HepG2 (cell line): Measurements from ENCODE around the gene ATF3. TPM values are rescaled to one million over a fixed set of nuclear protein-coding genes. Genes with fewer than 3 reads are reported as not detected.
A peak's percentile ranks its signal among the peaks of the same experiment; 100 is the strongest.

Experiments
- ATAC-seq: fragments of 200-7000 bp; cut with Tn5 transposase; 3 replicates; pipeline ENCODE4 v1.9.1; 2020; ENCODE audit warnings: mild to moderate bottlenecking, moderate library complexity
- BruUV-seq: library from RNA; stranded (reverse); fragments of 400-500 nt; replicated peaks from 2 replicates; lab custom pipeline; 2021; lab: Mats Ljungman, UMichigan
- CTCF ChIA-PET: fragments of 300-600 bp; formaldehyde crosslinking; extraction: SDS; loops from one replicate; lab custom pipeline; 2021; ENCODE audit warnings: low total read pairs, inconsistent platforms, low intra/inter-chr PET ratio; lab: Yijun Ruan, JAX
- POLR2A ChIA-PET: fragments of 350-600 bp; sonication (Branson Sonifier 250); formaldehyde crosslinking; loops from one replicate; lab custom pipeline; 2020; ENCODE audit warnings: antibody characterized with exemption, inconsistent platforms; lab: Yijun Ruan, JAX
- DNase-seq: peaks from one replicate; pipeline ENCODE4 v3.0.0-alpha.2; 2015; ENCODE audit warnings: low spot score
- FAIRE-seq: peaks from 3 replicates; lab custom pipeline; 2011; peaks lifted over from hg19 to GRCh38; lab: Jason Lieb, UNC
- H2AFZ ChIP-seq: one replicate; pipeline ENCODE4 v1.6.1; 2011; ENCODE audit warnings: low read length, inconsistent platforms
- H3K27ac ChIP-seq: fragments of 300-600 bp; 3 replicates; pipeline ENCODE4 v1.8.0; 2011; ENCODE audit warnings: mixed run types, mild to moderate bottlenecking, mixed read lengths, low read length, inconsistent platforms; ENCODE audit not compliant: insufficient read depth; ENCODE audit errors: extremely low read length
- H3K27me3 ChIP-seq, 2 experiments: fragments of 200-600 bp in 1 of 2; 2 replicates in 1 of 2; 3 replicates in 1 of 2; pipeline versions ENCODE4 v1.6.0 to v1.8.0; 2011; ENCODE audit warnings: low read length in 2 of 2, mild to moderate bottlenecking in 2 of 2, moderate library complexity in 2 of 2, inconsistent platforms in 1 of 2; ENCODE audit not compliant: insufficient read depth in 2 of 2, control insufficient read depth in 1 of 2
- H3K36me3 ChIP-seq, 2 experiments: fragments of 200-600 bp in 1 of 2; replicated peaks in 1 of 2; 2 replicates in 1 of 2; 3 replicates in 1 of 2; pipeline versions ENCODE4 v1.5.1 to v1.8.0; 2011; ENCODE audit warnings: low read length in 2 of 2, inconsistent platforms in 1 of 2; ENCODE audit not compliant: insufficient read depth in 2 of 2, control insufficient read depth in 1 of 2
- H3K4me1 ChIP-seq: 2 replicates; pipeline ENCODE4 v1.5.1; 2012; ENCODE audit warnings: low read length, inconsistent platforms; ENCODE audit not compliant: insufficient read depth
- H3K4me2 ChIP-seq: 2 replicates; pipeline ENCODE4 v1.6.0; 2011; ENCODE audit warnings: low read depth, low read length, inconsistent platforms
- H3K4me3 ChIP-seq, 3 experiments: fragments of 200-600 bp in 1 of 3; sonication (generic), shearing (Covaris generic) in 1 of 3; replicated peaks in 1 of 3; 2 replicates each; pipeline ENCODE4 v1.5.1; 2011 to 2016; ENCODE audit warnings: low read length in 3 of 3, inconsistent platforms in 2 of 3, low read depth in 2 of 3, mild to moderate bottlenecking in 2 of 3, control low read depth in 1 of 3, mixed read lengths in 1 of 3; ENCODE audit not compliant: insufficient read depth in 1 of 3
- H3K79me2 ChIP-seq: one replicate; pipeline ENCODE4 v1.6.1; 2011; ENCODE audit warnings: low read length, inconsistent platforms; ENCODE audit not compliant: insufficient read depth
- H3K9ac ChIP-seq: 2 replicates; pipeline ENCODE4 v1.6.0; 2011; ENCODE audit warnings: mild to moderate bottlenecking, low read depth, low read length, inconsistent platforms; ENCODE audit not compliant: insufficient read depth
- H3K9me3 ChIP-seq: 2 replicates; pipeline ENCODE4 v1.5.1; 2012; ENCODE audit warnings: mild to moderate bottlenecking, low read length
- H4K20me1 ChIP-seq: 2 replicates; pipeline ENCODE4 v1.6.0; 2011; ENCODE audit warnings: inconsistent platforms, mild to moderate bottlenecking, low read length, moderate library complexity; ENCODE audit not compliant: insufficient read depth
- BHLHE40 ChIP-seq: IDR thresholded peaks from 2 replicates; pipeline ENCODE4 v1.6.1; 2011; ENCODE audit warnings: low read length, improper control_type of control experiment
- EED ChIP-seq: sonication (generic); formaldehyde crosslinking; IDR thresholded peaks from 2 replicates; pipeline ENCODE4 v1.5.0; 2020; ENCODE audit warnings: mild to moderate bottlenecking, missing genetic modification reagents
- ELF3 ChIP-seq: IDR thresholded peaks from 2 replicates; pipeline ENCODE4 v1.6.1; 2016; ENCODE audit warnings: missing genetic modification reagents, missing compliant biosample characterization
- FOXA3 ChIP-seq: IDR thresholded peaks from 2 replicates; pipeline ENCODE4 v1.6.1; 2016; ENCODE audit warnings: missing genetic modification reagents, missing compliant biosample characterization
- KDM3A ChIP-seq: IDR thresholded peaks from 2 replicates; pipeline ENCODE4 v1.6.1; 2018; ENCODE audit warnings: low read depth, missing compliant biosample characterization
- NR2F6 ChIP-seq, 2 experiments: IDR thresholded peaks; 2 replicates each; pipeline ENCODE4 v1.6.1; 2016; ENCODE audit warnings: antibody characterized with exemption in 1 of 2, mild to moderate bottlenecking in 1 of 2
- RAD21 ChIP-seq: fragments of 450-650 bp; formaldehyde crosslinking; IDR thresholded peaks from 2 replicates; pipeline ENCODE4 v1.5.0; 2020; ENCODE audit warnings: mild to moderate bottlenecking
- RBAK ChIP-seq: sonication (generic); formaldehyde crosslinking; IDR thresholded peaks from 2 replicates; pipeline ENCODE4 v1.5.1; 2020; ENCODE audit warnings: mild to moderate bottlenecking, missing genetic modification reagents
- RBM39 ChIP-seq: fragments of 200-400 bp; formaldehyde crosslinking; IDR thresholded peaks from one replicate; pipeline ENCODE4 v1.6.1; 2018; ENCODE audit warnings: antibody characterized with exemption, mild to moderate bottlenecking, low read depth, low read length; ENCODE audit not compliant: poor library complexity, severe bottlenecking
- SIX1 ChIP-seq: sonication (generic); formaldehyde crosslinking; IDR thresholded peaks from 2 replicates; pipeline ENCODE4 v1.4.0; 2020; ENCODE audit warnings: missing genetic modification reagents, borderline replicate concordance
- SNRNP70 ChIP-seq: fragments of 200-400 bp; formaldehyde crosslinking; IDR thresholded peaks from 2 replicates; pipeline ENCODE4 v1.6.1; 2017; ENCODE audit warnings: mild to moderate bottlenecking, low read depth, low read length, moderate library complexity
- STAG1 ChIP-seq: sonication (generic); formaldehyde crosslinking; IDR thresholded peaks from 2 replicates; pipeline ENCODE4 v1.4.0; 2020; ENCODE audit warnings: missing genetic modification reagents
- TCF7L2 ChIP-seq: IDR thresholded peaks from 2 replicates; pipeline ENCODE4 v1.6.1; 2011; ENCODE audit warnings: mild to moderate bottlenecking, low read depth, low read length, moderate library complexity
- YY1 ChIP-seq: IDR thresholded peaks from 2 replicates; pipeline ENCODE4 v1.6.1; 2011; ENCODE audit warnings: low read length, low read depth, moderate library complexity, mild to moderate bottlenecking; ENCODE audit not compliant: insufficient read depth, insufficient replicate concordance
- ZBTB1 ChIP-seq: sonication (generic); formaldehyde crosslinking; IDR thresholded peaks from 2 replicates; pipeline ENCODE4 v1.4.0; 2020; ENCODE audit warnings: missing genetic modification reagents, borderline replicate concordance
- ZBTB7B ChIP-seq: sonication (generic); formaldehyde crosslinking; IDR thresholded peaks from 2 replicates; pipeline ENCODE4 v1.4.0; 2020; ENCODE audit warnings: missing genetic modification reagents
- ZFP36L2 ChIP-seq: sonication (generic); formaldehyde crosslinking; IDR thresholded peaks from 2 replicates; pipeline ENCODE4 v1.4.0; 2020; ENCODE audit warnings: missing genetic modification reagents
- ZFX ChIP-seq: sonication (generic); formaldehyde crosslinking; IDR thresholded peaks from 2 replicates; pipeline ENCODE4 v1.4.0; 2020; ENCODE audit warnings: mild to moderate bottlenecking, low read depth, missing genetic modification reagents, moderate library complexity
- ZNF292 ChIP-seq: sonication (generic); formaldehyde crosslinking; IDR thresholded peaks from 2 replicates; pipeline ENCODE4 v1.8.1; 2022; ENCODE audit warnings: mild to moderate bottlenecking, low read depth, missing genetic modification reagents, borderline replicate concordance
- ZNF350 ChIP-seq: sonication (generic); formaldehyde crosslinking; IDR thresholded peaks from 2 replicates; pipeline ENCODE4 v1.4.0; 2020; ENCODE audit warnings: mild to moderate bottlenecking, low read depth, missing genetic modification reagents, borderline replicate concordance
- ZNF629 ChIP-seq: sonication (generic); formaldehyde crosslinking; conservative IDR thresholded peaks from 2 replicates; pipeline ENCODE4 v1.5.0; 2020; ENCODE audit warnings: missing genetic modification reagents
- ZNF878 ChIP-seq: sonication (generic); formaldehyde crosslinking; IDR thresholded peaks from 2 replicates; pipeline ENCODE4 v1.8.1; 2023; ENCODE audit warnings: mild to moderate bottlenecking, missing genetic modification reagents, moderate library complexity
- ZSCAN25 ChIP-seq: sonication (generic); formaldehyde crosslinking; IDR thresholded peaks from 2 replicates; pipeline ENCODE4 v1.8.0; 2022; ENCODE audit warnings: mild to moderate bottlenecking, missing genetic modification reagents
- ZSCAN29 ChIP-seq: sonication (generic); formaldehyde crosslinking; conservative IDR thresholded peaks from 2 replicates; pipeline ENCODE4 v1.4.0; 2020; ENCODE audit warnings: mild to moderate bottlenecking, missing genetic modification reagents
- WGBS: methylation state at CpG from one replicate; pipeline ENCODE4 v1.1.6; 2017; ENCODE audit warnings: low lambda C conversion rate; 5-methylcytosine and 5-hydroxymethylcytosine counted together
- in situ Hi-C: cut with HindIII; loops from 2 replicates; pipeline ENCODE4 v1.10.0; 2017; ENCODE audit warnings: low pct_unique_long_range_greater_than_20kb; ENCODE audit not compliant: extremely low pct_ligation_motif_present
- intact Hi-C: fragments of 100-400 bp; cut with micrococcal nuclease; formaldehyde crosslinking; loops from one replicate; pipeline ENCODE4 v1.10.0; 2022; ENCODE audit not compliant: unreplicated experiment
- polyA plus RNA-seq, 8 experiments: library from polyadenylated mRNA; depleted of rRNA in 3 of 8; stranded (reverse) in 7 of 8; unstranded in 1 of 8; fragments of >200 nt; fragmentation: Illumina TruSeq in 4 of 8; extraction: Trizol in 4 of 8; gene quantifications; 2 replicates each; pipeline versions ENCODE4 v1.2.1 to v1.2.3, GENCODE V29; 2011 to 2016; ENCODE audit warnings: low read depth in 4 of 8, missing spikeins in 1 of 8, mixed read lengths in 1 of 8; ENCODE audit not compliant: insufficient read depth in 1 of 8
- total RNA-seq, 5 experiments: library from RNA; depleted of rRNA; stranded (reverse); fragments of >200 nt; fragmentation: Illumina TruSeq; extraction: Trizol; gene quantifications; 2 replicates each; pipeline ENCODE4 v1.2.3, GENCODE V29; 2016; ENCODE audit warnings: low read depth in 1 of 5
- TF ChIP-seq, protein P1 (sequence below): sonication (generic); formaldehyde crosslinking; IDR thresholded peaks from 2 replicates; pipeline ENCODE4 v1.5.1; 2020; ENCODE audit warnings: mild to moderate bottlenecking, missing genetic modification reagents, moderate library complexity

ATF3 gene
- total and polyA plus RNA-seq, 2 of the 13 experiments (the other 11 are each of a cell fraction or from before 2014, with no cell fraction given): 5.0 to 13.0 TPM

DNA sequence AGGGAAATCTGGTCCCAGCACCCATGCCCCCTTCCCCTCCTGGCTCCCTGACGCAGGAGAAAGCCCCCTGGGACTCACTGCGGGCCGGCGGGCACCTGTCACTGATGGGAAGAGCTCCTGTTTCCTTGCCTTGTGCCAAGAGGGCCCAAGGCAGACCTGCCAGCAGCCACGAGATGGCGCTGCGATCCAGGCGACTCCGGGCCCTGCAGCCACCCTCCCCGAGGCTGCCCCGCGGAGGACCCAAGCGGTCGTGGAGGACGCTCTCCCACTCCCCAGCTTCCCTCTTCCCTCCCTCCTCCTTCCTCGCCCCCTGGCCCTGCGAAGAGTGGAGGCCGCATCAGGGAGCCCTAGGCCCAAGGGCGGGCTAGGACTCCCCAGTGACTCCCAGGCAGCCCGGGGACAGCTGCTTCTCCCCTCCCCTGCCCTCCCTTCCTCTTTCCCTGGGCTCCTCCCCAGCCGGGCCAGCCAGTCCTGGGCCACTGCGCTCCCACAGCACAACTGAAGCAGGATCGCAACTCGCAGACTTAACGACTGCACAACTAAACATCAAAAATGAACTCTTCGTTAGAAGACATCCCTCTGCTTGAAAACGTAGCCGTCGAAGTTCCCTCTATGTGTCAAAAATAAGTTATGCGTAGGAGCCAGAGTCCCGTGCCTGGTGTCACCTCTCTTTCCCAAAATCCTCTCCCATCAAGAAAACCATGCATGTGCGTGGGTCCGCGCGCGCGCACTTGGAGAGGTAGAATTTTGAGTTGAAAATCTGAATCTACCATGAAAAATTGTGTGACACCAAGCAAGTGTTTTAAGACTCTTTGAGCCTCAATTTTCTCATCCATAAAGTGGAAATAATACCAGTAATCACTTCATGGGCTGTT is 56.9 kb downstream of the ATF3 start:
- intact Hi-C loops (loop anchor here (1.0 to 5.0 kb wide), 4 partner anchors 33 to 332 kb away; partner anchors contain the start of gene BATF3), in situ Hi-C loops (loop anchor here (5.0 kb wide), 1 partner anchor 117 kb away; no protein-coding TSS in a partner anchor)
- Histone ChIP-seq H2AFZ (no peak overlapping the region), H3K36me3 (no peaks in the 10 kb centered on the region), H3K27me3 (peaks cover 2 to 26% of the 10 kb centered on the region in 2 experiments; a peak in 4 of 5 replicates), H3K4me2 (peak overlapping the region; percentile 87), H3K4me3 (peak overlapping the region; percentile 66 to 85 (median 70)), H3K4me1 (peaks cover 34% of the 10 kb centered on the region), H3K27ac (no peak overlapping the region), H3K9me3 (no peaks in the 10 kb centered on the region), H4K20me1 (no peaks in the 10 kb centered on the region), H3K9ac (no peak overlapping the region), H3K79me2 (no peaks in the 10 kb centered on the region)
- CTCF ChIA-PET: interaction anchor here (0.9 to 1.9 kb wide), 6 partner anchors 35 to 330 kb away, joined by 3 to 31 read pairs (median 4); no protein-coding TSS in a partner anchor
- no peak for FAIRE-seq
- no TSS peak for BruUV-seq
- 10% methylated on average over 21 of the region's 37 CpGs for WGBS
- peak; percentile 51 for DNase-seq
- peak; percentile 98 for ATAC-seq
- POLR2A ChIA-PET: interaction anchor here (1.0 to 1.1 kb wide), 2 partner anchors 56 to 57 kb away, joined by 3 to 5 read pairs; partner anchors contain the start of gene ATF3
- TF ChIP-seq ZBTB7B (peak; percentile 69), ZFP36L2 (CRISPR knock-in tag) (no peak), RBM39 (peak; percentile 40), FOXA3 (CRISPR knock-in tag) (peak; percentile 28; the same call in 1 of the 2 replicates), STAG1 (CRISPR knock-in tag) (peak; percentile 94), YY1 (peak; percentile 30), ZNF878 (0 out of 2 replicates have a peak, but pooled peaks have one; percentile 28), RAD21 (peak; percentile 96), ZFX (CRISPR knock-in tag) (peak; percentile 73), ELF3 (CRISPR knock-in tag) (peak; percentile 51), KDM3A (CRISPR knock-in tag) (peak; percentile 92), ZNF350 (CRISPR knock-in tag) (0 out of 2 replicates have a peak, but pooled peaks have one; percentile 39), ZSCAN29 (CRISPR knock-in tag) (no peak), EED (CRISPR knock-in tag) (peak; percentile 51; the same call in 1 of the 2 replicates), ZSCAN25 (CRISPR knock-in tag) (peak; percentile 85), ZNF629 (CRISPR knock-in tag) (peak; percentile 57), SIX1 (CRISPR knock-in tag) (no peak), TCF7L2 (no peak), RBAK (no peak), NR2F6 (IDR thresholded peaks at IDR 0.05) (no peak), NR2F6 (CRISPR knock-in tag; IDR thresholded peaks at IDR 0.05) (peak; percentile 17; the same call in 1 of the 2 replicates), BHLHE40 (no peak), ZNF292 (peak; percentile 61; the same call in 1 of the 2 replicates), ZBTB1 (CRISPR knock-in tag) (no peak), SNRNP70 (no peak)
- TF ChIP-seq, protein P1, sequence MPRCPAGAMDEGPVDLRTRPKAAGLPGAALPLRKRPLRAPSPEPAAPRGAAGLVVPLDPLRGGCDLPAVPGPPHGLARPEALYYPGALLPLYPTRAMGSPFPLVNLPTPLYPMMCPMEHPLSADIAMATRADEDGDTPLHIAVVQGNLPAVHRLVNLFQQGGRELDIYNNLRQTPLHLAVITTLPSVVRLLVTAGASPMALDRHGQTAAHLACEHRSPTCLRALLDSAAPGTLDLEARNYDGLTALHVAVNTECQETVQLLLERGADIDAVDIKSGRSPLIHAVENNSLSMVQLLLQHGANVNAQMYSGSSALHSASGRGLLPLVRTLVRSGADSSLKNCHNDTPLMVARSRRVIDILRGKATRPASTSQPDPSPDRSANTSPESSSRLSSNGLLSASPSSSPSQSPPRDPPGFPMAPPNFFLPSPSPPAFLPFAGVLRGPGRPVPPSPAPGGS (CRISPR knock-in tag): no peak
